ENCODE measurements around the gene SLC16A12.

The SLC16A12 gene, protein sequence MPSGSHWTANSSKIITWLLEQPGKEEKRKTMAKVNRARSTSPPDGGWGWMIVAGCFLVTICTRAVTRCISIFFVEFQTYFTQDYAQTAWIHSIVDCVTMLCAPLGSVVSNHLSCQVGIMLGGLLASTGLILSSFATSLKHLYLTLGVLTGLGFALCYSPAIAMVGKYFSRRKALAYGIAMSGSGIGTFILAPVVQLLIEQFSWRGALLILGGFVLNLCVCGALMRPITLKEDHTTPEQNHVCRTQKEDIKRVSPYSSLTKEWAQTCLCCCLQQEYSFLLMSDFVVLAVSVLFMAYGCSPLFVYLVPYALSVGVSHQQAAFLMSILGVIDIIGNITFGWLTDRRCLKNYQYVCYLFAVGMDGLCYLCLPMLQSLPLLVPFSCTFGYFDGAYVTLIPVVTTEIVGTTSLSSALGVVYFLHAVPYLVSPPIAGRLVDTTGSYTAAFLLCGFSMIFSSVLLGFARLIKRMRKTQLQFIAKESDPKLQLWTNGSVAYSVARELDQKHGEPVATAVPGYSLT

GRCh38 chr10:89535171-89536012 is at the start of gene SLC16A12:
Gene SLC16A12, minus strand, starts transcription at chr10:89535594. Its CDS starts 73,016 bp downstream, at chr10:89462578.
- no peak for DNase-seq

DNA sequence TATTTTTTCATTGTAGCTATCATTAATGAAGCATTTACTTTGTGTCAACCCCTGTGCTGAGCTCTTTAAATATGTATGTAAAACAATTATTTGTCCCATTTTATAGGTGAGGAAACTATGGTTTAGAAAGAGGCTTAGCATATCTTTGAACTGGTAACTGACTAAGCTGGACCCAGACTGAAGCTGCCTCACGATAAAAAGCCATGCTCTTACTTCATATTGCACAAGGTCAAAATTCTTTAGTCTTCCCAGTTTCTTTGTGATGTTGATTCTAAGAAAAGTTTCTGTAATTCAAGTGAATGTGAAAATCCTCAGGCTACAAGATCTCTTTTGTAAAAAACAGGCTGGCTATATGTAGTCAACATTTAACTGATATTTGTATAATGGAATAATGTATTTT is 46.6 kb upstream of the SLC16A12 start:
- DNase-seq, result no peak

DNA sequence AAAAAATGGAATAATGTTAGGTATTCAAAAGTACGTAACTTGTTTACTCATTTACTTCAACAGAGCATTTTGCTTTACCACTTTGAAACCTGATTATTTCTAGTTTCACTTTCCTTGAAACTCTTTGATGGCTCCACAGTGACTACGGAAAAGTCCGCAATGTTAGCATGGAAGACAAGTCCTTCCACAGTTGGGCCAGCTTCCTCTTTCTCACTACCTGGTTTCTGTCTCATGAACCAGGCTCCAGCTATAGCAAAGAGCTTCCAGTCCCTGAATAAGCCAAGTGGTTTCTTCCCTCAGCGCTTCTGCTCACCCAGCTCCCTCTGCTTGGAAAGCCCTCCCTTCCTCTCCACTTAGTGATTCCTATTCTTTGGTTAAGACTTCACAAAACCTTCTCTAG is 44.8 kb upstream of the SLC16A12 start:
- DNase-seq, result no peak

GRCh38 chr10:89576696-89577095 is 41.3 kb upstream of the SLC16A12 start:
- no peak for DNase-seq

DNA sequence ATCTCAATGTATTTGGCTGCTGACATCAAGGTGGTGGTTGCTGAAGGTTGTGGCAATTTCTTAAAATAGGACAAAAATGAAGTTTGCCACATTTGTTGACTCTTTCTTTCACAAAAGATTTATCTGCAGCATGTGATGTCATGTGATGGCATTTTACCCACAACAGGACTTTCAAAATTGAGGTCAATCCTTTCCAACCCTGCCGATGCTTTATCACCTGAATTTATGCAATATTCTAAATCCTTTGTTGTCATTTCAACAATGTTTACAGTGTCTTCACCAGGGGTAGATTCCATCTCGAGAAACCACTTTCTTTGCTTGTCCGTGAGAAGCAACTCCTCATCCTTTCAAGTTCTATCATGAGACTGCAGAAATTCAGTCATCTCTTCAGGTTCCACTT is 40.6 kb upstream of the SLC16A12 start:
- DNase-seq, result no peak

DNA sequence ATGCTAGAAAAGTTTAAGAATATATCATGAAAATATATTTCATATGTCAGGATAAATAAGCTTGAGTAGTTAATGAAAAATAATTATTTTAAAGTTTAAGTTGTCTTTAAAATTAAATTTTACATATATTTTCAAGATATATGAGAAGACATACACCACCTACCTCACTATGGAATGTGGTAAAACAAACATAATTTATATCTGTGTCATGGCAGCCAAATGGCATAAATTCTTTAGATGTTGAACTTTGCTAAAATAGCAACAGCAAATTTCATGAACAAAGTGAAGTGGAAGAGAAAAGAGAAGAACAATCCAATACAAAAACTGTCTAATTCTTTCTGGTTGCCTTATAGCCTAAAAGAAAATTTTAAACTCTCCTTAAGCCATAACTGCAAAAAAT is 39.6 kb upstream of the SLC16A12 start:
- DNase-seq, result no peak

- DNase-seq, result no peak
These were observed 39.0 kb upstream of the SLC16A12 start for GRCh38 chr10:89574368-89574767.

- no peak for DNase-seq
These were observed 32.3 kb upstream of the SLC16A12 start for GRCh38 chr10:89567576-89568245.

- no peak for DNase-seq
These were observed 31.6 kb upstream of the SLC16A12 start for GRCh38 chr10:89566992-89567391.

DNA sequence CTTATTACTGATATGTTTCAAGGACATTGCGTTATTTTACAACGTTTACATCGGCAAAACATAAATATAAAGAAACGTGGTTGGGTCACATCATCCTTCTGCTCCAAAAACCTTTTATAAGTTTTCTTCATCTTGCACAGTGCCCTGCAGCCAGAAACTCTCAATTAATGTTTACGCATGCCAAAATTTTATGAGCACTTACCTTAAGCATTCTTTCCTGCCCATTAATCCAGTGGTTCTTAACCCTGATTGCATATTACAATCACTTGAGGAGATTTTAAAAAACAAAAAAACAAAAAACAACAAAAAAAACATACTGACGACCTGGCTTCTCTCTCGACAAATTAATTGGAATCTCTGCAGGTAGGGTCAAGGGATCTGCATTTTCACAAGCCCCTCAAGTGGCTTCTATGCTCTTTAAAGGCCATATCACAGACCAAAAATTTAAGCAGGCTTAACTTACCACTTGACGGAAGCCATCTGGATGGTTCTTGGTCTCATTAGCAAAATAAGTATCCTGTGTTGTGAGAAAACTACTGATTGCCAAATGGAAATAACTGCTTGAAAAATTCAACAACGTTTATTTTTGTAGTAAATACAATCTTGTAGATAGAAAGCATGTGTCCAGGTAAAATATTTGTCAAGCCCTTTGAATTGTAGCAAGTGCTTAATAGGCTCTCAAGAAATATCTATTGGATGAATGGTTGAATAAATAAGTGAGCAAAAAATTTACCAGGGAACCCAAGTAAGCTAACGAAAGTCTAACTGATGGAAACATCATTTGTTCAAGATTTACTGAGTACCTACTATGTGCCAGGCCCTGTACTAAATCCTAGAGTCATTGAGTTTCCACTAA is 30.9 kb upstream of the SLC16A12 start:
- no peak for DNase-seq

GRCh38 chr10:89565180-89565579 is 29.8 kb upstream of the SLC16A12 start:
- DNase-seq, result no peak

DNA sequence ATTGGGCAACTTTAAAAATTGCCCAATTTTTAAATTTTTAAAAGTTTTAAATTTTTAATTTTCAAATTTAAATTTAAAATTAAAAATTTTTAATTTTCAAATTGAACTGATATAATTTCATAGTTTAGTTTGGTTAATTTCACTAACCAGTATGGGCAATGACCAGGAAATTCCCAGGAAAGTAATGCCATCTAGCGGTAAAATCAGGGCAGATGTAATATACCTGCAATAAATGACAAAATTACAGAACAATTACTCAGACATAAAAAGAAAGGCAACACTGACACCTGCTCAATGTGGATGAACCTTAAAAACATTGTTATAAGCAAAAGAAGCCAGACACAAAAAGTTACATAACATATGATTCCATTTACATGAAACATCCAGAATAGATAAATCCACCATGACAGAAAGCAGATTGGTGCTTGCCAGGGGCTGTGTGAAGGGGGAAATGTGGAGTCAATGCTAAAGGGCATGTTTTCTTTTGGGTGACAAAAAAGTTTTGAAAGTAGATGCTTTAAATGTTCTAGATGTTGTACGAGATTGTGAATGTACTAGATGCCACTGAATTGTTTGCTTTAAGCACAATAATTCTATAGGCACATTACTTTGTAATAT is 28.6 kb upstream of the SLC16A12 start:
- DNase-seq, result peak in 1 of 2 experiments; percentile 32

GRCh38 chr10:89563311-89563710 is 27.9 kb upstream of the SLC16A12 start:
- DNase-seq, result no peak

DNA sequence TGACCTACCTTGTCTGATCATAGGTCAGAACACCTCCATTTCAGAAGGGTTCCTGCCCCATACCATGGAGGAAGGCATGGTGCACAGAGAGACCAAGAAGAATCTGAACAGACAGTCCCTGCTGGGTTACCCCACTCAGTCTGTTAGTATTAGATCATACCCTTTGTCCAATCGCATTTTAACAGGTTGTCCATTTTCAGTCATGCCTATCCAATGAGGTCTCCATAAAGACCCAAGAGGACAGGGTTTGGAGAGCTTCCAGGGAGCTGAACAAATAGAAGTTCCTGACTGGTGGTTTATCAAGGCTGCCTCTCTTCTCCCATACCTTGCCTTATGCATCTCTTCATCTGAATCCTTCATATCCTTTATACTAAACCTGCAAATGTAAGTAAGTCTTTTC is 21.2 kb upstream of the SLC16A12 start:
- no peak for DNase-seq

- DNase-seq, result no peak
These were observed 20.5 kb upstream of the SLC16A12 start for GRCh38 chr10:89555688-89556445.

- DNase-seq, result no peak
These were observed 19.0 kb upstream of the SLC16A12 start for GRCh38 chr10:89554433-89554832.

DNA sequence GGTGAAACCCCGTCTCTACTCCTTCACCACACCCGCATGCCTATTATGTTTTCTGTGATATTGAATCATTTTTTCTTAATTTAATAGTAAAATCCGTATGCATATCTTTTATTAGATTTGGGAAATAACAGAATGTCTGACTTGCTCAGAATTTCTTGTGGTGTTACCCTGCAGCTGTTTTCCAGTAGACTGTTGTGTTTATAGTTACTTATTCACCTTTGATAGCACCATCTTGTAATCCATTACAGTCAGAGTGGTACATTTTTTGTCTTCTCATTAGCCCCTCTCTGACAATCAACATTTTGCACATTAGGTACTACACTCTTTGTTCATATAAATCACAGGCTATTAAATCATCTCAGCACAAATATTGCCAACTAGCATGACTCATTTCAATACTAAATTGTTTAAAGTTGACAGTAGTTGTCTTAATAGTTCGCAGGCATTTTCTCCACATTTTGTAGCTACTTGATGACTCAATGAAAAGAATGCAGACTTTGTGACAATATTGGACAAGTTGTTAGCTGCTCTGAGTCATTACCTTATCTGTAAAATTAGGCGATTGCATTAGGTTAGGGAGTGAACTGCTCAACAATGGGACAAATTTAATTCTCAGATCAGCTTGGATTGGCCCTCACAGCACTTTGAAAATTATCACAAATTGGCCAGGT is 17.8 kb upstream of the SLC16A12 start:
- no peak for DNase-seq

DNA sequence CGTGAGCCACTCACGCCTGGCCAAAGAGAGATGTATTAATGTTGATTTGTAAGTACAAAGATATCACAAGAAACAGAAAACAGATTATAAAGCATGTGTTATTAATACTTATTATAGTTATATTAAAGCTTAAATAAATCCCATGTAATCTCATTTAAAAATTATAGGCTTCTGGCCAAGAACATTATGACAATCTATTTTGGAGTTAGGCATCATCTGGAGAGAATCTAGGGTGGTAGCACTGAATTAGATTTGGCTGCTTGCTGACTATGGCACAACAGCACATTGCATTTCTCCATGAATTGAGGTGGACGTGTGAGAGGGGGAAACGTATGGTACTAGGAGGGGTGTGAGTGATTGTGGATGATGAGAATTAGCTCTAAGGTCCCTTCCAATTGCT is 16.8 kb upstream of the SLC16A12 start:
- DNase-seq, result no peak

- DNase-seq, result no peak
These were observed 15.1 kb upstream of the SLC16A12 start for GRCh38 chr10:89550509-89550908.

- no peak for DNase-seq
These were observed 14.1 kb upstream of the SLC16A12 start for GRCh38 chr10:89549510-89549909.
